T1000 (cell line): ENCODE data around the gene SLC2A13.
"Not testable (repeated sequence)": the region's sequence is repeated elsewhere in the genome, so short reads cannot be mapped to it uniquely, and the experiment has no call there.

Source experiments
- DNase-seq: peaks from one replicate; lab custom pipeline; 2025; ENCODE audit warnings: mixed read lengths; lab: John Stamatoyannopoulos, UW

Gene SLC2A13

DNA sequence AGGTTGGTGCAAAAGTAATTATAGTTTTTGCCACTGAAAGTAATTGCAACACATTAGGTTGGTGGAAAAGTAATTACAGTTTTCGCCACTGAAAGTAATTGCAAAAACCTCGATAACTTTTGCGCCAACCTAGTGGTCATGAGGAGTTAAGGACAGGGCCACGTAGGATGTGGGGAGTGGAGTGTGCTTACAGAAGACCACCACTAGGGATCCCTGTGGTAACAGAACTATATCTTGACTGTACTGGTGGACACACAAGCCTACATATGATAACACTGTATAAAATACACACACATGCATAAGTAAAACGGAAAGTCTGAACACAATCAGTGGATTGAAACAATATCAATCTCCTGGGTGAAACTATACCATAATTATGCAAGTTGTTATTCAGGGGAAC is 298.8 kb downstream of the SLC2A13 start:
- DNase-seq = no peak

DNA sequence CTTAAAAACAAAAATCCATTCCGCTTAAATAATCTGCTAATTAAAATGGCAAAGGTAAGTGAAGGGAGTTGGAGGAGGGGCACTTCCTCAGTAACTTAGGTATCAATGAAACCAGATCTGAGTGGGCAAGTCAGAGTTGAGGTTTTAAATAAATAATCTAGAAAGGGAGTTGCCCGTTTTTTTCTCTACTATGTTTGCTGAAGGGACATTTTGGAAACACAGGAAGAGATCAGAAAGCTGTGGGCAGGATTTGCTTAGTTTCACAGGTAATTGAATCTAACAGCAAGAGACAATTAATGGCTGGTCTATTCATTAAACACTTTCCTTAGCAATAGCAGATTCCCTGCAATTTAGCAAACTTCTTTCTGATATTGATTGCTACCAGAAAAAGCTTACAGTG is 300.2 kb downstream of the SLC2A13 start:
- no peak for DNase-seq

DNA sequence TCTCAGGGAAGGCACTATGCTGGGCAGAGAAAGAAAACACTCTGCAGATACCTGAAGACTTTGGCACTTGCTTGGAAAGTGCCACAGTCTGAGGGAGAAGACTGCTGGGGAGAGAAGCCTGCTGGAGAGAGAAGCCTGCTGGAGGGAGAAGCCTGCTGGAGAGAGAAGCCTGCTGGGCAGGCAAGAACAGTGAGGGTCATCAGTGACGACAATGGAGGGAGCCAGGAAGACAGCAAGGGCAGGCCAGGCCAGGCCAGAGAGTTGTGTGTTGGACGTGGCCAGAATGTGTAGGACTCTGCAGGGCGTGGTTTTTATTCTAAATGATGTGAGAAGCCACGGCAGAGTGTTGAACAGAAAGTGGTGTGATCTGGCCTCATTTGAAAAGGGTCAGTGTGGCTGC is 301.0 kb downstream of the SLC2A13 start:
- DNase-seq = no peak

DNA sequence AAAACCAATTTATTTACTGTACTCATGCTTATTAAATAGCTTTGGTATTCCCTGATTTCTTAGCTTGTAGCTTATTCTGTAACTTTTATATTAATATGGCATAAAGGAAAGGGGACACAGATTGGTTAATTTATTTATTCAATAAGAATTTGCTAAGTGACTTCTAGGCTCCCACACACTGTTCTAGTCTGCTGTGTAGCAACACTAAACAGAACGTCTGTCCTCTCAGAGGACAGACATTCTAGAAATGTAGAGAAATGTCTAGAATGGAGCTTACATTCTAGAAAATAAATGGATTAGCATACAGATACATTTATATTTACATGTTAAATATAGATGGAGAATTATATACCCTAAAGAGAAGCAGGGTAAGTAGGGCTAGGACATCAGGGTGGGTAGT is 301.4 kb downstream of the SLC2A13 start:
- DNase-seq = no peak

DNA sequence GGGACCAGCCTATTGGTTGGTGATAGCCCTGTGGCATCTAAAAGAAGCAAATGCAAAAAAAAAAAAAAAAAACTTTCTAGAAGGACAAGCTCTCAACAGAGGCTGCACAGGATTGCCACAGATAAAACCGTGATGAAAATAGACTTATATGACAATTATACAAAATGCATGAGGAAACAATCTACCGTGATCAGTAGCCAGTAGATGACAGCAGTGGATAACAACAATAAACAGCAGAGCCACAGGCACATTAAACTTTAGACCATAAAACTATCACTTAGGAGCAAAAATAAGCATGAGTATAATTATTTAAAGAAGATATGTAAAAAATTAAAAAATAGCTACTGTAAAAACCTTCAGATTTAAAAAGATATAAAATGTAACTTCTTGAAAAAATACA is 302.7 kb downstream of the SLC2A13 start:
- DNase-seq = no peak

DNA sequence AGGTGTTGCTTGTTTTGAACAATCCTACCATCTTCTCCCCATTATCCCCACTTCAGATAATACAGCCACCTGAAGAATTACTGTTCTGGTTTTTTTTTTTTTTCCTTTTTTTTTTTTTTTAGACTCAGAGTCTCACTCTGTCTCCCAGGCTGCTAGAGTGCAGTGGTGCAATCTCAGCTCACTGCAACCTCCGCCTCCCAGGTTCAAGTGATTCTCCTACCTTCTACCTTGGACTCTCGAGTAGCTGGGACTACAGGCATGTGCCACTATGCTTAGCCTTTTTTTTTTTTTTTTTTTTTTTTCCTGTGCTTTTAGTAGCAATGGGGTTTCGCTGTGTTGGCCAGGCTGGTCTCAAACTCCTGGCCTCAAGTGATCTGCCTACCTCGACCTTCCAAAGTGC is 306.9 kb downstream of the SLC2A13 start:
- DNase-seq = no peak

DNA sequence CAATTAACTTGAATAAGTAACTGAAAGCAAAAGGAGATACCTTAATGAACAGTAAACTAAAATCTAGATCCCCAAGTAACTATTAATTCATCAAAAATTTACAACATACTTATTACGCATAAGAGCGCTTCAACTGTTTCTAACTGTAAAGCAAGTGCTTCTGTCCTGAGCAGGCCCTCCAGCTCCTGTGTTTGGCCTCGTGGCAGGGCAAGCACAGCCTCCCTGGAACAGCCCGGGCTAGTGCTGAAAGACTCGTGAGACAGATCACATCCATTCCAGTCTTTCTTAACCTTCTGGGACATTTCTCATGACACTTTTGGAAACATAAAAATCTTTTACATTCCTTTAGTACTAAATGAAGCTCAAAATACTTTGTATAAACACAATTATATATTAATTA is 307.5 kb downstream of the SLC2A13 start:
- no peak for DNase-seq

DNA sequence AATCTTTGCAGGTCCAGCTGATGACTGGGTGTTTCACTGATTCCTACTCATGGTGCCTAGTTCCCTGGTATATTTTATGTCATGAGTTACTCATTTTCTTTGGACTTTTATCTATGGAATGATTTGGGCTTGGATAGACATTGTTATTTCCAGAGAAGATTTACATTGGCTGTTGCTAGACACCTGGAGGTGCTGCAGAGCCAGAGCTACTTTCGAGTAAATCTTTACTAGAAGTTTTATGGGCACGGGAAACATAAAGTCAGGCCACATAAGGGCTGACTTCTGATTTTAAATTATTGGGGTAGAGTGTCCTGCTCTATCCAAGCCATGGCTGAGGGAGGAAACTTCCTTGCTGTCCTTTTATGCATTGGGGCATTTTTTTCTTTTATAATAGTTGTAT is 310.4 kb downstream of the SLC2A13 start:
- DNase-seq = no peak

DNA sequence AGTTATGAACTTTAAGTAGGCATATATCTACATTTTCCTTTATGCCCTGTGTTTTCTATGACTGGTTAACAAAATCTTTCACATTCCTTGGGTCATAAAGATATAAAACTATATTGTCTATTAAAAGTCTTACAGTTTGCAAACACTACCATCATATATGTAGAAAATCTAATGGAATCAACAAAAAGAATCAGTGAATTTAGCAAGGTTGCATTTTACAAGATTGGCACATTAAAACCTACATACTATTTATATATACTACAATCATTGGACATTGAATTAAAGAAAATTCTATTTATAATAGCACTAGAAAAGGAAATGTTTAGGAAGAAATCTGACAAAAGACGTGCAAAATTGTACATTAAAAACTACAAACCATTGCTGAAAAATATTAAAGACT is 312.9 kb downstream of the SLC2A13 start:
- DNase-seq = no peak

DNA sequence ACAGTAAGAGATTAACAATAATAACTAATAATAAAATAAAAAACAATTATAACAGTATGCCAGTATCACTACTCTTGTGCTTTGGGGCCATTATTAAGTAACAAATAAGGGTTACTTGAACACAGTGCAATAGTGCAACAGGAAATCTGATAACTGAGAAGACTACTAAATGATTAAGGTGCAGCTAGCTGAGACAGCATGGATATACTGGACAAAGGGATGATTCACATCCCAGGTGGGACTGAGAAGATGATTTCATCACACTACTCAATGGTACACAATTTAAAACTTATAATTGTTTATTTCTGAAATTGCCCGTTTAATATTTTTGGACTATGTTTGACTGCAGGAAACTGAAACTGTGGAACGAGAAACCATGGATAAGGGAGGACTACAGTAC is 317.6 kb downstream of the SLC2A13 start:
- DNase-seq = no peak

DNA sequence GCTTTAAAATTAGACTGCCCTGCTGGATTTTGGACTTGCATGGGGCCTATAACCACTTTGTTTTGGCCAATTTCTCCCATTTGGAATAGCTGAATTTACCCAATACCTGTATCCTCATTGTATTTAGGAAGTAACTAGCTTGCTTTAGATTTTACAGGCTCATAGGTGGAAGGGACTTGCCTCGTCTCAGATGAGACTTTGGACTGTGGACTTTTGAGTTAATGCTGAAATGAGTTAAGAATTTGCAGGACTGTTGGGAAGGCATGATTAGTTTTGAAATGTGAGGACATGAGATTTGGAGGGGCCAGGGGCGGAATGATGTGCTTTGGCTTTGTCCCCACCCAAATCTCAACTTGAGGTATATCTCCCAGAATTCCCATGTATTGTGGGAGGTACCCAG is 320.1 kb downstream of the SLC2A13 start:
- not testable (repeated sequence) for DNase-seq

DNA sequence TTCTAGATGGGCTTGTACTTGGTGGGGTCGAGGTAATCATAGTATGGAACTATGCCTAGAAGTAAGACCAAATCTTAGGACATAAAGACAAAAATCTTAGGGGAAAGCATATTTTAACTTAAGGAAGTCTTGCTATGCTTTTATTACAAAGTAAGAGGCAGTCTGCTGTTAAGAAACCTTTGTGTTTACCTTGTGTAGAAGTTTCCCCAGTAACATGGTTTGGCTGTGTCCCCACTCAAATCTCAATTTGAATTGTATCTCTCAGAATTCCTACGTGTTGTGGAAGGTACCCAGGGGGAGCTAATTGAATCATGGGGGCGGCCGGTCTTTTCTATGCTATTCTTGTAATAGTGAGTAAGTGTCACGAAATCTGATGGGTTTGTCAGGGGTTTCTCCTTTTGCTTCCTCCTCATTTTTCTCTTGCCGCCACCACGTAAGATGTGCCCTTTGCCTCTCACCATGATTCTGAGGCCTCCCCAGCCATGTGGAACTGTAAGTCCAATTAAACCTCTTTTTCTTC is 323.8 kb downstream of the SLC2A13 start:
- DNase-seq = no peak

DNA sequence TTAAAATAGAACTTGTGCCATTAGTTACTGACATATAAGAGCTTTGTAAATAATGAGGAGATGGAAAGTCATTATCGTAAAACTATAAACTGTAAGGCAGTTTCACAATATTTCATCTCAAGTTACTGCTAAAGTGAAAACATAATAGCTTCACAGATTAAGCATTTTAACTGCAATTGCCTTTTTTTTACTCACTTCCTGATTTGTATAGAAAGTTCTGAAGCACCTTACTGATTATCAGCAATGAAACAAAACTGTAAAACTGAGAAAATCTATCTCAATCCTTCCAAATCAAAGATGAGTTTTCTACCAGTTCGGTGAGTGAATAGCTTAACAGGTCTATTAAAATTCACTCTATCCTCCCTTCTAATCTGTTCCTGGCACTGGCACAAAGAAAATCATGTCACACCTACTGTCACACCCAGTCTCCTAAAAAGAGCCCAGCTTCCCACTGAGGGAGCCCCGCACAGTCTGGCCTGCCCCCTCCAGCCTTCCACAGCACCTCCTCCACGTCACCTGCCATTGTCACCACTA is 324.9 kb downstream of the SLC2A13 start:
- DNase-seq = no peak

DNA sequence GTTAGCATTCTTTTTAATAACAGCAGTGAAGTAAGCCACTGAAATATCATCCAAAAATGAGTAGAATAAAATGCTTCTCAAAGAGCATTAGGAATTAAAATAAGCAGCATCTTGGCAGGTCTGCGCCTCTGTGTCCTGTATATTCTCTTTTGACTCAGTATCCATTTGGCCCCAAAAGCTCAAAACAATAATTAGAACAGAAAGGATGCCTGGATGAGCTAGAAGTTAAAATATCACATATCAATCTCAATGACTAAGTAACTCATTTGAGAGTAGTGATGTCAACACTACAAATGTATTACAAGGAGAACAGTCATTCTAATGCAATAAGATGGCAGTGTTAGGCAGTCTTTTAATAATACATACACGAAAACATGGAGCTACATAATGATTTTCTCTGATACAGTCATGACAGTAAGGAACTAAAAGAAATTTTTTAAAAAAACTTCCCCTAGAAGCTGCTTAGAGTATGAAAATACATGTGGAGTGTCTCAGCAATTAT is 325.4 kb downstream of the SLC2A13 start:
- no peak for DNase-seq

DNA sequence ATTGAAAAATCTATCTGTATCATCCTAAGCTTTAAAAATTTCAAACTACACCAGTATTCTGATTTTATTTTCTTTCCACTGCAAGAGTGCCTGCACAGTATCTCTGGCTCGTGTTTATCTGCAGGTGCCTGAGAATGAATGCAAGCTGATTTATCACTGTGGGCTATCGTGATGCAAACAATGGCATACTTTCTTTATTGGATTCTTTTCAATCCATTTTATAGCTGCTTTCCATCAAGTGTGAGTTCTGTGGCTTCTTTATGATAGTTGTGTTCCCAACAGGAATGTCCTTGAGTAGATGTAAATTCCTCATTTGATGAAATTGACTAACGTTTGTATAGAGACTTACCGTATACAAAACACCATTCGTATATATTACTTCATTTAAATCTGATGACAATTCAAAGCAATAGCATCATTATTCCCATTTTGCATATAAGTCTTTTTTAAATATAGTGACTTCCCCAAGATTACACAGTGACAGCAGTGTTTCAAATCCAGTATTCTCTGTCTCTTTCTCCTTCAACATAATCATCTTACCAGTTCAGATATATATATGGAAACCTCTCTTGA is 326.0 kb downstream of the SLC2A13 start:
- no peak for DNase-seq

DNA sequence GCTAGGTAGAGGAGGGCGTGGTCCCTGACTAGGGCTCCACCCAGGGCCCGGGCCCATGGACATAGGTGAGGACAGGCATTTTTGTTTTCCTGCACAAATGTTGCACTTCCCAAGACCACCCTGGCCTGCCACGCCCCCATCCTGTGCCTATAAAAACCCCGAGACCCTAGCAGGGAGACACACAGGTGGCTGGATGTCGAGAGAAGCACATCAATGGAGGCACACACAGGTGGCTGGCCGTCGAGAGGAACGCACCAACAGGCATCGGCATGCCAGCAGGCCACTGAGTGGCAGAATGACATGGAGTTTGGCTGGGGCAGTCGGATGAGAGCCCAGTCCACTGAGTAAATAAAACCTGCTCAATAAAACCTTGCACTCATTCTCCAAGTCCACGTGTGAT is 328.4 kb downstream of the SLC2A13 start:
- no peak for DNase-seq

DNA sequence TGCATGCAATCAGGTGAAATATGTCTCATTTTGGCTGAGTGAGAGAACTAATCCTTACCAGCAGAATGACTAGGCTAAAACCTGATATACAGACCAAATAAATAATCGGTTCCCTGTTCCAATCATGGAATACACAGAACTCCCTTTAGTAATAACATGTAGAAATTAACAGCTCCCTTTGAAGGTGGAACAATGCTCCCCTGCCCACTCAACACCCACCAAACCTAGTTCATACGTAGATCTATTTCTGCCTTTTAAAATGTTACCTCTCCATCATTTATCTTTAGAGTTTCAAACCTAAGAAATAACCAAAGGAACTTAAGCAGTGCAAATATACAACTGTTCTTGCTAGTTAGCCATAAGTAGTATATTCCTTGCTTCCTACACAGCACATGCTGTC is 332.6 kb downstream of the SLC2A13 start:
- no peak for DNase-seq

DNA sequence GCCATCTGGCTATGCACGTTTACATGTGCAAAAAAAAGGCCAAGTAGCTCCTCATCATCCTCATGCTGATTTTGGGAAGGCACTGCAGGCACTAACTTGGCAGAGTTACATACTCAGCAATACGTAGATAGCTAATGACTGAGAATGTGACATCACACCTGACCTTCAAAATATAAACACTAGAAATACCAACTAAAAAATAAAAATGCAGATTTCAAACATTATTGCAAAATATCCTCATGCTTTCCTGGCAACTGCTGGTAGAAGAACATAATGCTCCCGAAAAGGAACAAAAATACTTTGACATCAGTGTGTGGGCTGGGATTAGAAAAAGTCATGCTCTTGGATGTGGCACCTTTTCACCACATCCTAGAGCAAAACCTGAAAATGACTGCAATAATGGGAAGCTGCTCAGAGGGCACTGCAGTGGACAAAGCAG is 333.0 kb downstream of the SLC2A13 start:
- DNase-seq = no peak

DNA sequence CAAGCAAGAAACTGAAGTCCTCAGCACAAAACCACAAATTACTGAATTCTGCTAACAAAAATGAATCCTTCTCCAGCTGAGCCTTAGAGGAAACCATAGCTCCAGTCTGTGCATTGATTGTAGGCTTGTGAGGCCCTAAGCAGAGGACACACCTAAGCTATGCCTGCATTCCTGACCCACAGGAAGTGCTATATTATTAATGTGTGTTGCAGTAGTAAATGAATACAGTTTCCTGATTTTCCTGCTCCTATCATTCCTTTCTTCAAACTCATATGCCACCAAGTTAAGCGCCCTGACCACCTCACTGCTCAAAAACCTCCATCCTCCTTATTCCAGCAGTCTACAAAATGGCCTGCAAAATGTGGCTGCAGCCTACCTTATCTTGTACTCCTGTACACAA is 334.4 kb downstream of the SLC2A13 start:
- no peak for DNase-seq

DNA sequence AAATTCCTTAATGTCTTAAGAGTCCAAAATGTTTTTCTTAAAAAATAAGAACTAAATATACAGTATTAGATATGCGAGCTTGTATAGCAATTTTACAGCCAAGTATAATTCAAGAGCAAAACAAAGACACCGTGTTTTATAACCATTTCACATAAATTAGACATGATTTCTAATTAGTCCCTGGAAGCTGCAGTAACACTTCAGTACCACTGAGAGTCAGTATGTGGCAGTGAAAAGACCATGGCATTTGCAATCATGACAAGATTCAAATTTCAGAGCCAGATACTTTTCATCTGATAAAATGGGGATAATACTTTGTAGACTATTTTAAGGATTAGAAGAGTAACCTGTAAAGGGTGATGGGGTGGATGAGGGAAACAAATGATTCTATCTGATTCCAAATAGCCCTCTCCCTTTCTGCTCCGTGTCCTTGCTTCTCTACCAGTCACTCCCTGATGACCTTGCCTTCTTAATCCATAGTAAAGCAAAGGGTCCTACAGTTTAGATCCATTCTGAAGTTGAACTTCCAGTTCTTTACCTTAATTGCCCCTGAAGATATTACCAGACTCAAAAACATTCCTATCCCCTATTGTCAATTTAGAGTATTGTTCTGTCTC is 340.8 kb downstream of the SLC2A13 start:
- no peak for DNase-seq

DNA sequence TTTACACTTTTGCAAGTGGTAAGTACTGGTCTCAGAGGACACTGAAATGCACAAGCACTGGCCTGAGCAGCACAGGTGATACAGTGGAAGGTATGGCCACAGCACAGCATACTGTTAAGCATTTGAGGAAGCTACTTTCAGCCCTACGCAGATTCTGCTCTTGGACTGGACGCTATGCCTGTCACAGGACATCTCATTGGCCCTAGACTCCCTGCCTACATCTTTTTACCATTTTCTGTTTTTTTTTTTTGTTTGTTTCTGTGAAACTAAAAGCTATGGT is 342.1 kb downstream of the SLC2A13 start:
- DNase-seq = no peak

DNA sequence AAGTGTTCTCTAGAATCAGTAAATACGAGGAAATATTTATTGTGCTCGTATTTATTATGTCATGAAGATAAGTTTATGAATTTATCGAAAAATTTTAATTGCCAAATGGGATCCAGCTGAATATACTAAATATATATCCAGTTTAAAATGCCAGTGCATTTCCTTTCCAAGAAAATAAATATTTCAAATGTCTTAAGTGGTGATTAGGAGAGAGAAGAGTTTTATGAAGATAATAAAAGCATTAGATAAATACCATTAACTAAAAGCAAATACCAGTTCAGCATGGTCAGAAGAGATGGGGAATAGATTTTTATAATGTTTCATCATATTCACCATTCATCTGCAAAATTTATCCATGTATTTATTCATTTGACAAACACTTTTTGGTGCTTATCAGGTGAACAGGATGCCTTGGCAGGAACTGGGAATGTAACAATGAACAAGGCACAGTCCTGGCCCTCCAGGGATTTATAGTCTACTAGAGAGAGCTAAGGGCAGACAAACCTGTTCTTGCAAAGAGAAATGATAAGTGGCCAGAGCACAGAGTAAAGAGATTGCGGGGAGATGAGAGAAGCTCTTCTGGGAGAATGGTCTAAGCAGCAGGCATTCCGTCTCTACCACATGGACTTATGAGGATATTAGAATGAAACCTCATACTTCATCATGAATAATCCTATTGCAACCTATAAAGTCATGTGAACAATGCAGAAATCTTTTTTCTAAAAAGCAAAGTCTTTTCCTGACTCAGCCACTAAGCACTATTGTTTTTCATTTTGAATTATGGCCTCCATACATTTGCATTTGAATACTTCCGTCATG is 342.6 kb downstream of the SLC2A13 start:
- no peak for DNase-seq

DNA sequence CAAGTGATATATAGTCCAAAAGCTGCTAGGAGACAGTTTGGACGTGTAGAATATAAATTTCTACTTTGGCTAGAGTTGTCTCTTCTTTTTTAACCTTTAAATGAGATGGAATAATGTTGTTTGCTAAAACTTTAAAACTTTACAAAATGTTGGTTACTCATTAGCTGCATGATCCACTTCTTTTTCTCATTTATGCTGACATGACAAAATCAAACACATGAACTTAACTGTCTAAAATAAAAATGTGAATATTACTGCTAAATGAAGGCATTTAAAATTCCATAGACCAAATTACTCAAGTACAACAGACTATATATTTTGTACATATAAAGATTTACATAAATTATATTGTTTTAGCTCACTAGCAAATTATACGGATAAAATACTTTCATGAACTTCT is 350.4 kb downstream of the SLC2A13 start:
- DNase-seq = no peak
